ENCODE results near the gene STPG4. TPM values are rescaled to one million over a fixed set of nuclear protein-coding genes. Genes with fewer than 3 reads are reported as not detected.

STPG4 gene
- total RNA-seq, 1 donor from 2014 or later = not detected

GRCh38 chr2:47075361-47076125, 79.6 kb downstream of the STPG4 start:
- no peaks in the 10 kb centered on the region for H3K27me3 ChIP-seq (ENCODE audit: control insufficient read depth, insufficient read depth, low read length)
- H3K4me3 ChIP-seq (ENCODE audit: low read depth, low read length) = no peak overlapping the region
- H3K36me3 ChIP-seq (ENCODE audit: control insufficient read depth, insufficient read depth, low read length) = no peaks in the 10 kb centered on the region
- no peak for TF ChIP-seq CTCF (IDR thresholded peaks at IDR 0.05; ENCODE audit: insufficient read depth, low read length, poor library complexity, severe bottlenecking)
- DNase-seq (ENCODE audit: low read depth) = no peak

- DNase-seq (ENCODE audit: low read depth) = no peak
- no peaks in the 10 kb centered on the region for H3K27me3 ChIP-seq (ENCODE audit: control insufficient read depth, insufficient read depth, low read length)
- H3K4me3 ChIP-seq (ENCODE audit: low read depth, low read length) = no peak overlapping the region
- no peaks in the 10 kb centered on the region for H3K36me3 ChIP-seq (ENCODE audit: control insufficient read depth, insufficient read depth, low read length)
- TF ChIP-seq CTCF (IDR thresholded peaks at IDR 0.05; ENCODE audit: insufficient read depth, low read length, poor library complexity, severe bottlenecking) = no peak
Observed at GRCh38 chr2:47074691-47075090, 80.4 kb downstream of the STPG4 start.

DNA sequence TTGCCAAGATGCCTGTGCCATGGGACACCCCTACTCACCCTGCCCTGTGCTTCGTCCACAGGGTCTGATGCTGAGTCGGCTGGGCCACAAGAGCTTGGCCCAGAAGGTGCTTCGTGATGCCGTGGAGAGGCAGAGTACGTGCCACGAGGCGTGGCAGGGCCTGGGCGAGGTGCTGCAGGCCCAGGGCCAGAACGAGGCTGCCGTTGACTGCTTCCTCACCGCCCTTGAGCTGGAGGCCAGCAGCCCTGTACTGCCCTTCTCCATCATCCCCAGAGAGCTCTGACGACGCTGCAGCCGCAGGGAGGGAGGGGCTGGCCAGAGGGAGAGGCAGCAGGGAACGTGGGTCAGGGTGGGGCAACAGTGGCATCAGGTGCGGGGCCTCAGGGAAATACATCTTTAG, 81.5 kb downstream of the STPG4 start:
- H3K27me3 ChIP-seq (ENCODE audit: control insufficient read depth, insufficient read depth, low read length) = no peaks in the 10 kb centered on the region
- no peaks in the 10 kb centered on the region for H3K36me3 ChIP-seq (ENCODE audit: control insufficient read depth, insufficient read depth, low read length)
- DNase-seq (ENCODE audit: low read depth) = no peak
- no peak overlapping the region for H3K4me3 ChIP-seq (ENCODE audit: low read depth, low read length)
- no peak for TF ChIP-seq CTCF (IDR thresholded peaks at IDR 0.05; ENCODE audit: insufficient read depth, low read length, poor library complexity, severe bottlenecking)

GRCh38 chr2:47073217-47073616, 81.9 kb downstream of the STPG4 start:
- Histone ChIP-seq H3K27me3 (ENCODE audit: control insufficient read depth, insufficient read depth, low read length) (no peaks in the 10 kb centered on the region), H3K4me3 (ENCODE audit: low read depth, low read length) (no peak overlapping the region), H3K36me3 (ENCODE audit: control insufficient read depth, insufficient read depth, low read length) (no peaks in the 10 kb centered on the region)
- no peak for DNase-seq (ENCODE audit: low read depth)
- no peak for TF ChIP-seq CTCF (IDR thresholded peaks at IDR 0.05; ENCODE audit: insufficient read depth, low read length, poor library complexity, severe bottlenecking)

- DNase-seq (ENCODE audit: low read depth) = no peak
- Histone ChIP-seq H3K36me3 (ENCODE audit: control insufficient read depth, insufficient read depth, low read length) (no peaks in the 10 kb centered on the region), H3K4me3 (ENCODE audit: low read depth, low read length) (no peak overlapping the region), H3K27me3 (ENCODE audit: control insufficient read depth, insufficient read depth, low read length) (no peaks in the 10 kb centered on the region)
- TF ChIP-seq CTCF (IDR thresholded peaks at IDR 0.05; ENCODE audit: insufficient read depth, low read length, poor library complexity, severe bottlenecking) = no peak
Observed at GRCh38 chr2:47072728-47073191, 82.3 kb downstream of the STPG4 start.

Data from kidney epithelial cell (primary cell).